NCI-H748 treated with DMSO at 0.1 percent for 48 hours (cell line): ENCODE data around the gene SDR42E2.
"Not testable (repeated sequence)": the region's sequence is repeated elsewhere in the genome, so short reads cannot be mapped to it uniquely, and the experiment has no call there.

Source experiments
- DNase-seq: peaks from one replicate; lab custom pipeline; 2025; lab: John Stamatoyannopoulos, UW

The SDR42E2 gene

DNA sequence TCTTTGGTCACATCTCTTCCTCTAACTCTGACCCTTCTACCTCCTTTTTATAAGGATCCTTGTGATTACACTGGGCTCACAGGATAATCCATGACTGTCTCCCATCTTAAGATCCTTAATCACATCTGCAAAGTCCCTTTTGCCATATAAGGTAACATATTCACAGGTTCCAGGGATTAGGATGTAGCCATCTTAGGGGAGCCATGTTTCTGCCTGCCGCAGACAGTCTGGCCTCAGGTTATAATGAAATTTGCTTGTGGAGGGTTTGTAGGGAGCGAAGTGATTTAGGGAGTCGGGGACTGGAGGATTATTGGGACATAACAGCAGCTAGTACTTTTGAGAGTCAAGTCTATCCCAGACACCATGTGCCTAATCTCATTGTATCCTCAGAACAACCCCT, 51.5 kb downstream of the SDR42E2 start:
- DNase-seq, result no peak

DNA sequence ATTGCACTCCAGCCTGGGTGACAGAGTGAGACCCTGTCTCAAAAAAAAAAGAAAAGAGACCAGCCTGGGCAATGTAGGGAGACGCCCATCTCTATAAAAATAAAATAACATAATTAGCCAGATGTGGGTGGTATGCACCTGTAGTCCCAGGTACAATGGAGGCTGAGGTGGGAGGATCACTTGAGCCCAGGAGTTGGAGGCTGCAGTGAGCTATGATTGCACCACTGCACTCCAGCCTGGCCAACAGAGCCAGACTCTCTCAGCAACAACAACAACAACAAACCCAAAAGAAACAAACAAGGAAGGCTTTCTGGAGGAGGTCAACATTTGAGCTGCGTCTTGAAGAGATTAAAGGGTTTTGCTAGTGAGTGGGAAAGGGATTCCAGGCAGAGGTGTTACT, 52.1 kb downstream of the SDR42E2 start:
- DNase-seq, result no peak

DNA sequence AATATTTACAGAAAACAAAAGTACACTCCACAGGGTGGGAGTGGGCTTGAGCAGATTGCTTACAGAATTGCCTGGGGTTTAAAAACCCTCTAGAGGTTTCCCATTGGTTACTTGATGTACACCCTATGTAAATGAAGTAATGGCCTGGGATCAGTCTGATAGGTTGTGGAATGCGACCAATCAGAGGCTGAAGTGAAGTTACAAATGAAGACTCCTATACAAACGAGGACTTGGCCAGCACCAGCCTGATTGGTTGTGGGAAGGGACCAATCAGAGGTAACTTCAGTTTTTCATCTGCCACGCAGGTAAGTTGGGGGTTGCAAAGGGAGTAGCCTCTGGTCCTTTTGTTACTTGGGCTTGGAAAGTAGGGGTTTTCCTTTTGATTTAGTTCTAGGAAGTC, 52.6 kb downstream of the SDR42E2 start:
- DNase-seq, result no peak

DNA sequence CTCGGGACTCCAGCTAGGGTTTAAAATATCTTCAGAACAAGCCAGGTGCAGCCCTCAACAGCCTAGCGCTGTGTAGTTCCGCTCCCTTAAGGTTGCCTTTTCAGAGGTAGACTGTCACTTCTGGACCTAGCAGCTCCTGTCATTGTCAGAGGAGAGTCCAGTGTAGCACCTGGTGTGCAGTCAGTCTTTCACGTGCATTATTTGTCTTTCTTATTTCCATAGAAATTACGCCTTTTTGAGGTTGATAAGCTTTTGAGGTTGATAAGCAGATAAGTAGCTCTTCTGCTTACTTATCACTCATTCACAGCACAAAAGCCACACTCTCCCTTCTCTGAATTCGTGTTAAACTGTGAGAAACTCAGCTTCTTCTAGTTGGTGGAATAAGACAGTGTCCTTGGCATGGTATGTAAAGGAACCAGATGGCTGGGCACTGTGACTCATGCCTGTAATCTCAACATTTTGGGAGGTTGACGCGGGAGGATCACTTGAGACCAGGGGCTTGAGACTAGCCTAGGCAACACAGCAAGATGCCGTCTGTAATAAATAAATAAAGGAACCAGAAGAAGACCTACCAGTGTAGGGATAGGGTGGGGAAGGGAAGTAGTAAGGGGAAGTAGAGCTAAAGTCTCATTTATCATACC, 54.0 kb downstream of the SDR42E2 start:
- no peak for DNase-seq

DNA sequence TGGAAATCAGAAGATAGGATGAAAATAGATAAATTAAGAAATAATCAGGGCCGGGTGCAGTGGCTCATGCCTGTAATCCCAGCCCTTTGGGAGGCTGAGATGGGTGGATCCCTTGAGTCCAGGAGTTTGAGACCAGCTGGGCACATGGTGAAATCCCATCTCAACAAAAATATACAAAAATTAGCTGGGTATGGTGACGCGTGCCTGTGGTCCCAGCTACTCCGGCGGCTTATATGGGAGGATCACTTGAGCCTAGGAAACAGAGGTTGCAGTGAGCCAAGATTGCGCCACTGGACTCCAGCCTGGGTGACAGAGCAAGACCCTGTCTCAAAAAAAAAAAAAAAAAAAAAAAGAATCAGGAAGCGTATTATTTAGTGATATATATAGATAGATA, 54.5 kb downstream of the SDR42E2 start:
- DNase-seq, result not testable (repeated sequence)

DNA sequence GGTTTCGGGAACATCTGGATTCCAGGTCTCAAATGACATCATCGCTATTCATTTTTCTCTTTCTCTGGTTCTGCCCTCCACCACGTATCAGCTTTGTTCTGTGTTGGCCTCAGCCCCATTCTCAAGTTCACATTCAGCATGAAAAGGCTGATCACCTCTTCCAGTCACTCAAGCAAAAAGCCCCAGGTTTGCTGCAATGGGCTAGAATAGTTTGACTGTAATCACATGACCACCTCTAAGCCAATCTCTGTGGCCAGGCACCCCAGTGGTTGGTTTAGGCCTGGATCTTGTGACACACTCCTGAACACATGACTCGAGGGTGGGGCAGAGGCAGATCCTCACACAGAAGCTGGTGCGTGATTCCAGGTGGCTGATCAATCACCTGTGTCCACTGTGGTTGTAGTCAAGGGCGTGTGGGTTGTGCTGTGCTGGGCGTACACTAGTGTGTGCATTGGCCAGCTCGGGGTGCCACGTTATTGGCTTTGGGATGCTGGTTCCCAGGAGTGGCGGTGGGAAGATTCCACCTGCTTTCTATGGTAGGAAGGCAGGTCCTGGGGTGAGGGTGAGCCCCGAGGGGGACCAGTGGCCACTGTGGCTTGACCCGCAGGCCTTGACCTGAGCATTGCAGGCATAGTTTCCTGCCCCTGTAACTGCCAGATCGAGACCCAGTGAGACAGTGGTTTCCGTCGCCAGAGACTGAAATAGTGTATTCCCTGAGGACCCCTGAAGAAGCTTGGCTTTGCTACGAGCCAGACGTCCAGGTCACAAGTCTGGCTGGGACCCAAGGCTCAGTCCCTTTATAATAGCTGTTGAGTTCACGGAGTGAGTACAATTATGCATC, 55.8 kb downstream of the SDR42E2 start:
- no peak for DNase-seq

DNA sequence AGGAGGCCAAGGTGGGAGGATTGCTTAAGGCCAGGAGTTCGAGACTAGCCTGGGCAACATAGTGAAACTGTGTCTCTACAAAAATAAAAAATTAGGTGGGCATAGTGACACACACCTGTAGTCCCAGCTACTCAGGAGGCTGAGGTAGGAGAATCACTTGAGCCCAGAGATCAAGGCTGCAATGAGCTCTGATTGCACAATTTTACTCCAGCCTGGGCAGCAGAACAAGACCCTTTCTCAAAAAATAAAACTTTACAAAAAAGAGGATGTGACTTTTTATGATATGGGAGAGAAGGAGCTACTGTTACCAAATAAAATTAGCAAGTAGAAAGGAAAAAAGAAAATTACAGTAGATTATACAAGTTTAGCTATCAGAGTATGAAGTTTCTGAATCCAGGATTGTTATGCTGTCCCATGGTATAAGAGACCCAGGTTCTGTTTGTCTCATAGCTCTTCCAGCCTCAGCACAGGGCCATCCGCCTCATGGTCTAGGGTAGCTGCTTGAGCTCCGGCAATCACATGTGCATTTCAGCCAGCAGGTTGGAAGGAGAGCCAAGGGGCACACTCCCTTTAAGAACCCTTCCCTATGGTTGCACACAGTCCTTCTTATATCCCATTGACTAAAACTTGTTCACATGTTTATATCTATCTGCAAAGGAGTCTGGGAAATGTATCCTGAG, 57.2 kb downstream of the SDR42E2 start:
- no peak for DNase-seq

DNA sequence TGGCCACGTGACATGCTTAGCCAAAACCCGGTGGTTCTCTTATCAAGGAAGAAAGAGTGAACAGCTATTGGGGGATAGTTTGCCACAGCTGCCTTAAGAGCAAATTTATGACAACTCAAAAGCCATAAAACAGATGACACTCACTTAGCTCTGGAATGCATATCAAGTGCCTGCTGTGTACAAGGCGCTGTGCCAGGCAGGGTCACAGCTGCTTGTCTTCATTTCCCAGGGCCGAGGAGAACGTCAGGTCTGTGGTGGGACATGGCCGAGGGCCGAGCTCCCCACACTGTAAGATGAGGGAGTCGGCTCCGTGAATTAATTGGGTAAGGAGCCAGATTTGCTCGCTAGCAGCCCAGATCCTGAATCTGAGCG, 57.7 kb downstream of the SDR42E2 start:
- DNase-seq, result no peak

DNA sequence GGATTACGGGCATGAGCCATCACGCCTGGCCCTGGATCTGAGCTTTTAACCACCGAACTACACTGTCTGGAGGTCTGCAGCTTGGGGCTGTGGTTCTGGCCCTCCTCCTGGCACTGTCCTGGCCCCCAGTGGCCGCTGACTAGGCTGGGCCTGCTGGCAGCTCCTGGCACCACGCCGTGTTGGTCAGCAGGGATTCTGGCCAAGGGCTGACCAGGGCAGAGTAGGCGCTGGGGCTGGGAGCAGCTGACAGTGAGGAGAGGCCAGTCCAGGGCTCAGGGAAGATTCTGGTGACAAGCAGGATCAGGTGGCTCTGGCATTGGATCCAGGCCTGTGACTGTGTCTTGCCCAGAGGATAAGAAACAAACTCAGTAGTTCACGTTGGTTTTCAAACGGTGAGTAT, 58.4 kb downstream of the SDR42E2 start:
- DNase-seq, result no peak

DNA sequence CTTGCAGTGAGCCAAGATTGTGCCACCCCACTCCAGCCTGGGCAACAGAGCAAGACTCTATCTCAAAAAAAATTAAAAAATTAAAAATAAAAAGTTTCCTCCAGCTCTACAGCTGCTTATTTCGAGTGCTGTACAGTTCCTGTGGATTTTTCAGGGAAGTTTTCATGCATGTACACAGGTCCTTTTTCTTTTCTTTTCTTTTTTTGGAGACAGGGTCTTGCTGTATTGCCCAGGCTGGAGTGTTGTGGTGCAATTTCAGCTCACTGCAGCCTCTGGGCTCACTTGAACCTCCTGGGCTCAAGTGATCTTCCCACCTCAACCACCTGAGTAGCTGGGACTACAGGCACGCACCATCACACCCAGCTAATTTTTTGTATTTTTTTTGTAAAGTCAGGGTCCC, 59.7 kb downstream of the SDR42E2 start:
- no peak for DNase-seq

DNA sequence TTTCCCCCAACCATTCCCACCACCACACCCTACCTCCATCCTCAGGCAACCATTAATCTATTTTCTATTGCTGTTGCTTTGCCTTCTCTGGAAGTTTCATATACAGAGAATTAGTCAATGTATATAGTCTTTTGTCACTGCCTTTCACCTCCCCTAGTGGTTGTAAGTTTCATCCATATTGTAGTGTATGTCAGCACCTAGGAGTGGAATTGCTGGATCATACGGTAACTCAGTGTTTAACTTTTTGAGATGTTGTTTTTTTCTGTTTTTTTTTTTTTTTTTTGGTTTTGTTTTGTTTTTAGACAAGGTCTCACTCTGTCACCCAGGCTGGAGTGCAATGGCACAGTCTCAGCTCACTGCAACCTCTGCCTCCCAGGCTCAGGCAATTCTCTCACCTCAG, 60.7 kb downstream of the SDR42E2 start:
- DNase-seq, result no peak

DNA sequence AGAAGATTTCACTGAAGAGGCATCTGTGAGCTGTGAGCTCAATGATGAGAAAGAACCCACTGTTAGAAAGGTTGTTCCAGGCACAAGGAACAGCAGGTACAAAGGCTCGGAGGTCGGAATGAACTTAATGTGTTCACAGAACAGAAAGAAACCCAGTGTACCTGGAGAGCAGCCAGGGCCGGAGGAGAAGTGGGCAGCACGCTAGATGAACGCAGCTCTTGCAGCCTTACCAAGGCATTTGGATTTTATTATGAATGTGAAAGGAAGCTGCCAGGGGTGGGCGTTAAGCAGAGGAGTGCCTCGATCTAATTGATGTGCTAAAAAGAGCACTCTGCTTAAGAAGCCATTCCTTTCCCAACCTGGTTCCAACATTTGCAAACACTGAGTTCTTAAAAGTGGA, 62.8 kb downstream of the SDR42E2 start:
- no peak for DNase-seq

DNA sequence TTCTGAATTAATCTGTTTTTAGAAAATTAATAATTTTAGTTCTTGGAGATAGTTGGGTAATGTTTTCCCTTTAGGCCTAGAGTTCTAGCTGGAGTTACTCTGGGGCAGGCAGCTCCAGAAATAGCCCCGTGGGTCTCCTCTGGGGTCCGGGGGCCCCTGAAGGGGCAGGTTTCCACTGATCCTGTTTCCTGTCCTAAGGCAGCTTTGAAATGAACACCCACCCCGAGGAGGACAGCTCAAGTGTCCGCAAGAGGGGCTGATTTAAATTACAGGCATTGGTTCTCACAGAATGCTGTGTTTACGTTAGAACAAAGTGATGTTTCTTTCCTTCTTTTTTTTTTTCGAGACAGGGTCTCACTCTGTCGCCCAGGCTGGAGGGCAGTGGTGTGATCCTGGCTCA, 67.6 kb downstream of the SDR42E2 start:
- DNase-seq, result no peak

DNA sequence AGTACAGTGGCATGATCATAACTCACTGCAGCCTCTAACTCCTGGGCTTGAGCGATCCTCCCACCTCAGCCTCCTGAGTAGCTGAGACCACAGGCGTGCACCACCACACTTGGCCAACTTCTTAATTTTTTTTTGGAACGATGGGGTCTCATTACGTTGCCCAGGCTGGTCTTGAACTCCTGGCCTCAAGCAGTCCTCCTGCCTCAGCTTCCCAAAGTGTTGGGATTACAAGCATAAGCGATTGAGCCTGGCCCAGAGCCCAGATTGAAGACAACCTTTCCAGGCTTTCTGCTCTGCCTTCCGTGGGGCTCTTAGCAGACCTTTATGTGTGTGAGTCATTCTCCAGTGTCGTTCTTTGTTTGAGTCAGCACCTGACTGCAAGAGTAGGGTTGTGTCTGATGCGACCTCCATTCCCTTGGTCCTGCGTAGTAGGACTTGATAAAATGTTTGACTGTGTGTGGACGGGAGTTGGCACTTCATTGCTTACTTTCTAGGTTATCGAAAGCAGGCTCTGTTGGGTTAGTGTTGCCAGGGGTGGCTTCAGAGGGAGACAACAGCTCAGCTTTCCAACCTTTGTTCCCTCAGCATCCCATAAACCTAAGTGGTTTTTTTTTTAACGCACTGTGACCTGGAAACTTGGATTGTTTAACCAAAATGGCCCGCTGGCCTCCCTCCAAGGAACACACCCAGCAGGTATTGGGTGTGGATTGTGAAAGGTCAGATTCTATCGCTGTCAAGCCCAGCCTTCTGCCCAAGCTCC, 70.2 kb downstream of the SDR42E2 start:
- DNase-seq, result peak; percentile 76

DNA sequence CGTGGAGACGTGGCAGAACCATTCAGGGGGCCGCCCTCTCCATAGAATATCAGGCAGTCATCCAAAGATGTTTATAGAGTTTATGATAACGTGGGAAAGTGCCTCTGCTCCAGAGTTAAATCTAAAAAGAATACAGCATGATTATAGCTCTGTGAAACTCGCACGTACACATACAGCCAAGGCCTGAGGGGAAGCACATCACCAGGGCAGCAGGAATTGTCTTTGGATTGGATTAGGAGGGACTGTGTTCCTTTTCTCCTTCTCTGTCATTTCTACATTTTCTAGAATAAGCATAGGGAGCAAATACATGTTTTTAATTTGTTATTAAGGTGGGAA, 70.7 kb downstream of the SDR42E2 start:
- no peak for DNase-seq

DNA sequence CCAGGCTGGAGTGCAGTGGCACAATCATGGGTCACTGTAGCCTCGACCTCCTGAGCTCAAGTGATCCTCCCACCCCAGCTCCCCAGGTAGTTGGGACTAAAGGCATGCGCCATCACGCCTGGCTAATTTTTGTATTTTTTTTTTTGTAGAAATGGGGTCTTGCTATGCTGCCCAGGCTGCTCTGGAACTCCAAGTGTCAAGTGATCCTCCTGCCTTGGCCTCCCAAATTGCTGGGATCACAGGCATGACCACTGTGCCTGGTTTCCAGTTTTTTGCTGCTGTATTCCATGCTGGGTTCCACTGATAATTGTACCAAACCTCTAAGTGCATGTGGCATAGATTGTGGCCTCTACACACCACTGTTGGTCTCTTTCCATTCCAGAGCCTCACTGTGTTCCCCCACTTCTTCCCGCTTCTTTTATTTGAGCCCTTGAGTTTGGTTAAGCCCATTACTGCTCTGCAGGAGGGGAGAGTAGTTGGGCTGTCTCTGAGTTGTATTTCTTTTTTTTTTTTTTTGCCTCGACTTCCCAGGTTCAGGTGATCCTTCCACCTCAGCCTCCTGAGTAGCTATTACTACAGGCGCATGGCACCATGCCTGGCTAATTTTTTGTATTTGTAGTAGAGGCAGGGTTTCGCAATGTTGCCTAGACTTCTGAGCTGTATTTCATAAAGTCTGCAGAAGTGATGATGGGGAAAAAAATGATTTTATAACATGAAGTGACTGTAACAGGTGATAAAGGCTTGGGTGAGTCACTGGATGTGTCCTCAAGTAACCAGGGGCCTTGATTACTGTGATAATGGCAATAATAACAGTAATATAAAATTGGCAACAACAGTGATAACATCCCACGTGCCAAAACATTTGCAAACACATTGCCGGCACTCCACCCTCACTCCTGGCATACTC, 73.8 kb downstream of the SDR42E2 start:
- no peak for DNase-seq

DNA sequence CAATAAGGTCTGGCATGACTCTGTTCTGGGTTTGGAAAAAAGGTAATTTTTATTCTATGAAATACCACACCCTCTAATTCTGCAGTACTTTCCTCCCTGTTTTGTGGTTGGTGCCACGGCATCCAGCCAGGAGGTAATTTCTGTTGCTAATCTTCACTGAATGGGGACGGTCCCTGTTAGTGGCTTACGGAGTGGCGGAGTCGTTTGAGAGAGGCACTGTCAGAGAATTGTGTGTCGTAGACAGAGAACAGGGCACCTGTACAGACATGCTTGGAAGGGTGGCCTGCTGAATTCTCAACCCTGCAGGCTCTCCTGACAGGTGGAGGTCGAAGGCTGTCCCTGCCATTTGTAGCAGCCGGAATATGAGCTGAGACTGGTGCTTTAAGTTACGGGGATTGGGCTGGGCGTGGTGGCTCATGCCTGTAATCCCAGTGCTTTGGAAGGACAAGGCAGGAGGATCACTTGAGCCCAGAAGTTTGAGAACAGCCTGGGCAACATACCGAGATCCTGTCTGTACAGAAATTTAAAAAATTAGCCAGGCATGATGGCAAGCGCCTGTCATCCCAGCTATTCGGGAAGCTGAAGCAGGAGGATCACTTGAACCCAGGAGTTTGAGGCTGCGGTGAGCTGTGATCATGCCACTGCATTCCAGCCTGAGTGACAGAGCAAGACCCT, 77.0 kb downstream of the SDR42E2 start:
- no peak for DNase-seq

DNA sequence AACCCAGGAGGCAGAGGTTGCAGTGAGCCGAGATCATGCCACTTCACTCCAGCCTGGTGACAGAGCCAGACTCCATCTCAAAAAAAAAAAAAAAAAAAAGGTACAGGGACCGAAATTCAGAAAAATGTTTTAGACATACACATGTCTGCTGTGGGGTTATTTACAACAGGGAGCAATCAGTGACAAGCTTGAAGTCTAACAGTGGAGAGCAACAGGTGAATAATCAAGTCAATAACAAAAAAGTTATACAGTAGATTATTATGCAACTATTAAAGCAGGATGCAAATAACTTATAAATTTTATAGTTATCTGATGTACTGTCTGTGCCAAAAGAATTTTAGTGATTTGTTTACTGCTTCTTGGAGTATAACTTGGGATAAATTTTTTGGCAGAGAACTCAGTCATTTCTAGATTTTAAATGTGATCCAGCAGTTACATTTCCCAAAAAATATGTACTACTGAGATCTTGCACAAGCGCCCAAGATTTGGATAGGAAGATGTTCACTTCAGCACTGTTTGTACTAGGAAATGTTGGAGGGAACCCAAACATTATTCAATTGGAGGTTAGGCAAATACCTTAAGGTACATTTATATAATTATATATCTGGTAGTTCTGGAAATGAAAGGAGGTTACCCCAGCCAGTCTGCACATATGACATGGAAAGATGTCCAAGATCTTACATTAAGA, 77.9 kb downstream of the SDR42E2 start:
- DNase-seq, result no peak
